Measurements from ENCODE around the gene PUS10.

DNA sequence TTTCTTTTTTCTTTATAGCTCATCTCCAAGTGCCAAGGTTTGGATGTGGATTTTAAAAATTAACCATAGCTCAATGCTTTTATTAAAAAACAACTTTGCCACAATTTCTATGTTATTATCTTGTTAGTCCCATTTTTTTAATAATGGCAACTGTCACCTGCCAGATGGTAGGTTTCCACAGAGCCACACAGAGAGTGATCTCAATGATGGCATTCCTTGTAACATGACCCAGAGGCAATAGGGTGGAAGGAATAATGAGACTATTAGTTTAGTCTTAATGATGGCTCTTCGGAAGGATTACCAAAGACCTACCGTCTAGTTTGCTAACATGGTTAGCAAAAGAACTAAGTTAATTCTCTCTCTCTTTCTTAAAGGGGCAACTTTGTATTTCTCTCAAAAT is 72.7 kb downstream of the PUS10 start:
- TF ChIP-seq EZH2 (IDR thresholded peaks at IDR 0.05) (no peak), POLR2AphosphoS5 (IDR thresholded peaks at IDR 0.05; ENCODE audit: borderline replicate concordance, low read depth, low read length) (no peak)

Measured in SK-N-MC (cell line).